ENCODE data around the gene ANP32E.

ANP32E gene

DNA sequence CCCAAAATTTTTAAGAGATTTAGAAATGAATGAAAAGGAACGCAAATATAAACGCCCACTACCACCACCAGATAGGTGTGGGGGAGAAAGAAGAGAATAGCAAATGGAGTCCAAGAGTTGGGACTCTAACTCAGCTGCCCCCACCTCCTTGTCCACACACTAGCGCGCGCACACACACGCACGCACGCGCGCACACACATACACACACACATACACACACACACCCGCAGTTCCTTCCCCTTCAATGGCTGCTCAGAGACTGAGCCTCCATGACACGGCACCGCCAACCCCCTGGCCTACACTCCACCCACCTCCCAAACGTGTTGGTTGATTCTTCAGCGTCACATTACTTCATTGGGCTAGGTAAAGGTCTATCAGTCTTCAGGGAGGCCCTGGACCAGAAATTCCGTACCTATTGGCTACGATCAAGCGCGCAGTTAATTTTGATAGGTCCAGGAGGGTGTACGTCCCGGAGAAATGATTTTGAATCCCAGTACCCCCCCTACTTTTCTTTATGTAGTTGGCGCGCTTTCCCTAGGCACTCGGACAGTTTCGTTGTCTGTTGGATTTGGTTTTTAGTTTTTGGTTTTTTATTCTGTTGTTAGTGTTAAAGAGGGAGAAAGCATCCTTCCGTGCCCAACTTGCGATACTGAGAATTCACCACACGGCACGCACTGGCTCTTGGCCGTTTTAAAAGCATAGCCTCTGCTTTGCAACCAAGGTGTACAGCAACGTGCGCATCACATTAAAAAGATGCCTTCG lies at the start of gene ANP32E (continued):
- TF ChIP-seq AEBP2 (tag by site-specific recombination; IDR thresholded peaks at IDR 0.05; ENCODE audit: borderline replicate concordance) (no peak), BCL11B (tag by site-specific recombination; IDR thresholded peaks at IDR 0.05; ENCODE audit: low read depth) (0 out of 2 replicates have a peak, but pooled peaks have one; percentile 35), ZNF24 (tag by site-specific recombination; IDR thresholded peaks at IDR 0.05) (peak; percentile 71), ZNF664 (tag by site-specific recombination; IDR thresholded peaks at IDR 0.05) (peak; percentile 11; the same call in 1 of the 2 replicates), ZNF146 (tag by site-specific recombination; IDR thresholded peaks at IDR 0.05) (0 out of 2 replicates have a peak, but pooled peaks have one; percentile 16), ZNF223 (tag by site-specific recombination; IDR thresholded peaks at IDR 0.05) (0 out of 2 replicates have a peak, but pooled peaks have one; percentile 23), ZNF148 (tag by site-specific recombination; IDR thresholded peaks at IDR 0.05; ENCODE audit: borderline replicate concordance) (no peak), SCRT1 (tag by site-specific recombination; IDR thresholded peaks at IDR 0.05; ENCODE audit: borderline replicate concordance) (no peak), ZNF292 (tag by site-specific recombination; IDR thresholded peaks at IDR 0.05; ENCODE audit: borderline replicate concordance, low read depth) (no peak), ZNF18 (tag by site-specific recombination; IDR thresholded peaks at IDR 0.05) (peak; percentile 90), ZXDB (tag by site-specific recombination; IDR thresholded peaks at IDR 0.05) (peak; percentile 96), ZBTB17 (tag by site-specific recombination; IDR thresholded peaks at IDR 0.05) (peak; percentile 79), ZNF561 (tag by site-specific recombination; IDR thresholded peaks at IDR 0.05; ENCODE audit: borderline replicate concordance) (peak; percentile 38; the same call in 1 of the 2 replicates), ZNF423 (tag by site-specific recombination; IDR thresholded peaks at IDR 0.05) (no peak), ZNF549 (tag by site-specific recombination; IDR thresholded peaks at IDR 0.05) (no peak), ZSCAN23 (tag by site-specific recombination; IDR thresholded peaks at IDR 0.05) (peak; percentile 98), ZBTB7A (tag by site-specific recombination; IDR thresholded peaks at IDR 0.05; ENCODE audit: low read depth) (peak; percentile 94), ZNF311 (tag by site-specific recombination; IDR thresholded peaks at IDR 0.05; ENCODE audit: borderline replicate concordance) (no peak), ZNF391 (tag by site-specific recombination; IDR thresholded peaks at IDR 0.05; ENCODE audit: borderline replicate concordance, low read depth) (peak; percentile 99), ZFP41 (tag by site-specific recombination; IDR thresholded peaks at IDR 0.05; ENCODE audit: borderline replicate concordance) (no peak), ZNF529 (tag by site-specific recombination; IDR thresholded peaks at IDR 0.05; ENCODE audit: insufficient replicate concordance) (no peak), GFI1B (tag by site-specific recombination; IDR thresholded peaks at IDR 0.05) (0 out of 2 replicates have a peak, but pooled peaks have one; percentile 44), ZEB2 (tag by site-specific recombination; IDR thresholded peaks at IDR 0.05) (peak; percentile 70), ZNF239 (tag by site-specific recombination; IDR thresholded peaks at IDR 0.05) (no peak), ZNF837 (tag by site-specific recombination; IDR thresholded peaks at IDR 0.05) (0 out of 2 replicates have a peak, but pooled peaks have one; percentile 34), WT1 (tag by site-specific recombination; IDR thresholded peaks at IDR 0.05) (peak; percentile 41; the same call in 1 of the 2 replicates)
- TF ChIP-seq, protein P1, sequence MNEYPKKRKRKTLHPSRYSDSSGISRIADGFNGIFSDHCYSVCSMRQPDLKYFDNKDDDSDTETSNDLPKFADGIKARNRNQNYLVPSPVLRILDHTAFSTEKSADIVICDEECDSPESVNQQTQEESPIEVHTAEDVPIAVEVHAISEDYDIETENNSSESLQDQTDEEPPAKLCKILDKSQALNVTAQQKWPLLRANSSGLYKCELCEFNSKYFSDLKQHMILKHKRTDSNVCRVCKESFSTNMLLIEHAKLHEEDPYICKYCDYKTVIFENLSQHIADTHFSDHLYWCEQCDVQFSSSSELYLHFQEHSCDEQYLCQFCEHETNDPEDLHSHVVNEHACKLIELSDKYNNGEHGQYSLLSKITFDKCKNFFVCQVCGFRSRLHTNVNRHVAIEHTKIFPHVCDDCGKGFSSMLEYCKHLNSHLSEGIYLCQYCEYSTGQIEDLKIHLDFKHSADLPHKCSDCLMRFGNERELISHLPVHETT (tag by site-specific recombination; IDR thresholded peaks at IDR 0.05), result peak; percentile 95
- TF ChIP-seq, protein P2, sequence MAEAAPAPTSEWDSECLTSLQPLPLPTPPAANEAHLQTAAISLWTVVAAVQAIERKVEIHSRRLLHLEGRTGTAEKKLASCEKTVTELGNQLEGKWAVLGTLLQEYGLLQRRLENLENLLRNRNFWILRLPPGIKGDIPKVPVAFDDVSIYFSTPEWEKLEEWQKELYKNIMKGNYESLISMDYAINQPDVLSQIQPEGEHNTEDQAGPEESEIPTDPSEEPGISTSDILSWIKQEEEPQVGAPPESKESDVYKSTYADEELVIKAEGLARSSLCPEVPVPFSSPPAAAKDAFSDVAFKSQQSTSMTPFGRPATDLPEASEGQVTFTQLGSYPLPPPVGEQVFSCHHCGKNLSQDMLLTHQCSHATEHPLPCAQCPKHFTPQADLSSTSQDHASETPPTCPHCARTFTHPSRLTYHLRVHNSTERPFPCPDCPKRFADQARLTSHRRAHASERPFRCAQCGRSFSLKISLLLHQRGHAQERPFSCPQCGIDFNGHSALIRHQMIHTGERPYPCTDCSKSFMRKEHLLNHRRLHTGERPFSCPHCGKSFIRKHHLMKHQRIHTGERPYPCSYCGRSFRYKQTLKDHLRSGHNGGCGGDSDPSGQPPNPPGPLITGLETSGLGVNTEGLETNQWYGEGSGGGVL (tag by site-specific recombination; IDR thresholded peaks at IDR 0.05), result peak; percentile 95
- TF ChIP-seq, protein P3, sequence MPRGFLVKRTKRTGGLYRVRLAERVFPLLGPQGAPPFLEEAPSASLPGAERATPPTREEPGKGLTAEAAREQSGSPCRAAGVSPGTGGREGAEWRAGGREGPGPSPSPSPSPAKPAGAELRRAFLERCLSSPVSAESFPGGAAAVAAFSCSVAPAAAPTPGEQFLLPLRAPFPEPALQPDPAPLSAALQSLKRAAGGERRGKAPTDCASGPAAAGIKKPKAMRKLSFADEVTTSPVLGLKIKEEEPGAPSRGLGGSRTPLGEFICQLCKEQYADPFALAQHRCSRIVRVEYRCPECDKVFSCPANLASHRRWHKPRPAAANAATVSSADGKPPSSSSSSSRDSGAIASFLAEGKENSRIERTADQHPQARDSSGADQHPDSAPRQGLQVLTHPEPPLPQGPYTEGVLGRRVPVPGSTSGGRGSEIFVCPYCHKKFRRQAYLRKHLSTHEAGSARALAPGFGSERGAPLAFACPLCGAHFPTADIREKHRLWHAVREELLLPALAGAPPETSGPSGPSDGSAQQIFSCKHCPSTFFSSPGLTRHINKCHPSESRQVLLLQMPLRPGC (tag by site-specific recombination; IDR thresholded peaks at IDR 0.05), result peak; percentile 80

Measured in HEK293 (cell line).